Astrocyte (in vitro differentiated cells and primary cell): ENCODE data around the gene MAP2K2. TPM values are rescaled to one million over a fixed set of nuclear protein-coding genes. Genes with fewer than 3 reads are reported as not detected.

Experiments used
- DNase-seq: peaks from one replicate; pipeline ENCODE4 v3.0.0-alpha.2; 2010; ENCODE audit warnings: low read depth
- FAIRE-seq: peaks from 2 replicates; lab custom pipeline; 2011; peaks lifted over from hg19 to GRCh38; lab: Jason Lieb, UNC
- H2AFZ ChIP-seq: 2 replicates; pipeline ENCODE4 v1.6.0; 2012; ENCODE audit warnings: low read depth, low read length, inconsistent platforms
- H3K27ac ChIP-seq: 2 replicates; pipeline ENCODE4 v1.5.1; 2011; ENCODE audit warnings: low read depth, low read length, inconsistent platforms
- H3K27me3 ChIP-seq: 2 replicates; pipeline ENCODE4 v1.6.0; 2011; ENCODE audit warnings: low read length, inconsistent platforms; ENCODE audit not compliant: insufficient read depth
- H3K36me3 ChIP-seq: 2 replicates; pipeline ENCODE4 v1.5.1; 2011; ENCODE audit warnings: low read length, inconsistent platforms; ENCODE audit not compliant: insufficient read depth
- H3K4me1 ChIP-seq: 2 replicates; pipeline ENCODE4 v1.5.1; 2011; ENCODE audit warnings: low read length, inconsistent platforms; ENCODE audit not compliant: insufficient read depth
- H3K4me2 ChIP-seq: 2 replicates; pipeline ENCODE4 v1.6.0; 2012; ENCODE audit warnings: low read length, inconsistent platforms
- H3K4me3 ChIP-seq: 2 replicates; pipeline ENCODE4 v1.5.1; 2011; ENCODE audit warnings: low read depth, mild to moderate bottlenecking, low read length, inconsistent platforms; ENCODE audit not compliant: insufficient read depth
- H3K79me2 ChIP-seq: 2 replicates; pipeline ENCODE4 v1.6.0; 2012; ENCODE audit warnings: mild to moderate bottlenecking, low read length, inconsistent platforms; ENCODE audit not compliant: insufficient read depth
- H3K9ac ChIP-seq: 2 replicates; pipeline ENCODE4 v1.6.0; 2012; ENCODE audit warnings: mild to moderate bottlenecking, low read length, inconsistent platforms
- H3K9me3 ChIP-seq: 2 replicates; pipeline ENCODE4 v1.5.1; 2012; ENCODE audit warnings: low read depth, mild to moderate bottlenecking, low read length, inconsistent platforms; ENCODE audit not compliant: insufficient read depth
- H4K20me1 ChIP-seq: 2 replicates; pipeline ENCODE4 v1.6.0; 2012; ENCODE audit warnings: low read length, inconsistent platforms; ENCODE audit not compliant: insufficient read depth
- H3K27ac Mint-ChIP-seq: one replicate; pipeline ENCODE4 v1.8.0; 2021; ENCODE audit warnings: mild to moderate bottlenecking, mixed read lengths; ENCODE audit not compliant: unreplicated experiment
- H3K27me3 Mint-ChIP-seq: one replicate; pipeline ENCODE4 v1.8.0; 2021; ENCODE audit warnings: low read depth, mixed read lengths; ENCODE audit not compliant: unreplicated experiment
- H3K36me3 Mint-ChIP-seq: one replicate; pipeline ENCODE4 v1.8.0; 2021; ENCODE audit warnings: low read depth, mixed read lengths; ENCODE audit not compliant: unreplicated experiment
- H3K4me1 Mint-ChIP-seq: one replicate; pipeline ENCODE4 v1.8.0; 2021; ENCODE audit warnings: low read depth, mixed read lengths; ENCODE audit not compliant: unreplicated experiment
- H3K4me3 Mint-ChIP-seq: one replicate; pipeline ENCODE4 v1.8.0; 2021; ENCODE audit warnings: mild to moderate bottlenecking, moderate library complexity, mixed read lengths; ENCODE audit not compliant: unreplicated experiment
- H3K9me3 Mint-ChIP-seq: one replicate; pipeline ENCODE4 v1.8.0; 2021; ENCODE audit warnings: mild to moderate bottlenecking, mixed read lengths; ENCODE audit not compliant: unreplicated experiment
- EZH2 ChIP-seq: IDR thresholded peaks from 2 replicates; pipeline ENCODE4 v1.6.1; 2012; ENCODE audit warnings: mild to moderate bottlenecking, low read length, inconsistent platforms; ENCODE audit not compliant: insufficient read depth
- total RNA-seq: library from RNA; stranded (reverse); gene quantifications from 2 replicates; pipeline ENCODE4 v1.2.1, GENCODE V29; 2021
- TF ChIP-seq, protein P1 (sequence below): IDR thresholded peaks from 2 replicates; pipeline ENCODE4 v1.5.1; 2011; ENCODE audit warnings: low read depth, mild to moderate bottlenecking, inconsistent platforms, low read length, moderate library complexity; ENCODE audit not compliant: insufficient read depth

MAP2K2 gene
- total RNA-seq, 1 donor from 2014 or later, result 190 TPM

DNA sequence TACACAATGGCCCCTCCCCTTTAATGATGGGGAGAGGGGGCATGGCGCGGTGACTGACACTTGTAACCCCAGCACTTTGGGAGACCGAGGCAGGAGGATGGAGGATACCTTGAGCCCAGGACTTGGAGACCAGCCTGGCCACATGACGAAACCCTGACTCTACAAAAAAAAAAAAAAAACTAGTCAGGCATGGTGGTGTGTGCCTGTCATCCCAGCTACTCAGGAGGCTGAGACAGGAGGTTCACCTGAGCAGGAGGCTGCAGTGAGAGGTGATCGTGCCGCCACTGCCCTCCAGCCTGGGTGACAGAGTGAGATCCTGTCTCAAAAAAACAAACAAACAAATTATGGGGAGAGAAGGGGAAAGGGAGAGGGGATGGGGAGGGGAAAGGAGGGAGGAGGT lies 43.4 kb downstream of the MAP2K2 start:
- Histone ChIP-seq H3K9ac (no peak overlapping the region), H3K4me3 (no peak overlapping the region), H3K4me1 (no peaks in the 10 kb centered on the region), H3K9me3 (no peaks in the 10 kb centered on the region), H3K27me3 (no peaks in the 10 kb centered on the region), H2AFZ (no peak overlapping the region), H3K27ac (no peak overlapping the region), H3K36me3 (no peaks in the 10 kb centered on the region), H3K4me2 (no peak overlapping the region), H4K20me1 (no peaks in the 10 kb centered on the region), H3K79me2 (no peaks in the 10 kb centered on the region)
- Mint-ChIP-seq H3K27ac (no peak overlapping the region), H3K9me3 (no peaks in the 10 kb centered on the region), H3K4me1 (no peaks in the 10 kb centered on the region), H3K4me3 (no peak overlapping the region), H3K27me3 (peaks cover 2% of the 10 kb centered on the region), H3K36me3 (no peaks in the 10 kb centered on the region)
- no peak for FAIRE-seq
- no peak for TF ChIP-seq EZH2
- TF ChIP-seq, protein P1, sequence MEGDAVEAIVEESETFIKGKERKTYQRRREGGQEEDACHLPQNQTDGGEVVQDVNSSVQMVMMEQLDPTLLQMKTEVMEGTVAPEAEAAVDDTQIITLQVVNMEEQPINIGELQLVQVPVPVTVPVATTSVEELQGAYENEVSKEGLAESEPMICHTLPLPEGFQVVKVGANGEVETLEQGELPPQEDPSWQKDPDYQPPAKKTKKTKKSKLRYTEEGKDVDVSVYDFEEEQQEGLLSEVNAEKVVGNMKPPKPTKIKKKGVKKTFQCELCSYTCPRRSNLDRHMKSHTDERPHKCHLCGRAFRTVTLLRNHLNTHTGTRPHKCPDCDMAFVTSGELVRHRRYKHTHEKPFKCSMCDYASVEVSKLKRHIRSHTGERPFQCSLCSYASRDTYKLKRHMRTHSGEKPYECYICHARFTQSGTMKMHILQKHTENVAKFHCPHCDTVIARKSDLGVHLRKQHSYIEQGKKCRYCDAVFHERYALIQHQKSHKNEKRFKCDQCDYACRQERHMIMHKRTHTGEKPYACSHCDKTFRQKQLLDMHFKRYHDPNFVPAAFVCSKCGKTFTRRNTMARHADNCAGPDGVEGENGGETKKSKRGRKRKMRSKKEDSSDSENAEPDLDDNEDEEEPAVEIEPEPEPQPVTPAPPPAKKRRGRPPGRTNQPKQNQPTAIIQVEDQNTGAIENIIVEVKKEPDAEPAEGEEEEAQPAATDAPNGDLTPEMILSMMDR, result no peak
- DNase-seq, result no peak

DNA sequence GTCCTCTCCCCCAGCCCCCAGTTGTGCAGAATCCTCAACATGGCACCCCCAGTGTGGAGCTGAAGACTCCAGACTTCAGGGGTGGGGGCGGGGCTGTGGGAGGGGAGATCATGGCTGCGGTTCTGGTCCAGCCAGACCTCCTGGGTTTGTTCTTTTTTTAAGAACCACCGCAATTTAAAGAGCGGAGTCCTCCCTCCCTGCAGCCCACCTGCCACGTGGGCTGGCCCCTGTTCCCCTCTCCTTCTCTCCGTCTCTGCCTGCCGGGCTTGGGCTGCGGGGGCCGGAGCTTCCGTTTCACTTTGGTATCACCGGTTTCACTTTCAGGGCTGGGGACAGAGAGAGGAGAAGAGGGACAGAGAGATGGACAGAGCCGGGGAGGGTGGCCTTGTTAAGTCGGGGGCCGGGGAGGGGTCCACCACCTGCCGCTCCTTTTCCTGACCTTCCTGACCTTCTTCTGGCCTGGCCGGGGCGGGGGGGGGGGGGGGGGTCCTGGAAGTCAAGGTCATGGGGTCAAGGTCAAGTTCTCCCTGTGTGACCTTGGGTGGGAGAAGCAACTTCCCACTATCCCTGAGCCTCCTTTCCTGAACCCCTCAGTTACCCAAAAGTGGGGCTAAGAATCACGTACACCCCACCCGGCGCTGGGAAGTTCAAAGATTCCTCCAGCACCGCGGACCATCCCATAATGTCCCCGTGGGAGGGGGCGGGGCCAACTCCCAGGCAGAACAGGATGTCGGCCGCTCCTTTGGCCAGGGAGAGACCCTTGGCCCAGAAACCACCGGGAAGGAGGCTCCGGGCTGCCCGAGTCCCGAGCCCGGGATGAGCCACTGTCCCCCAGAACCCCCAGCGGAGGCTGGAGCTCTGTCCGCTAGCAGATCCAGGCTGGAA lies 45.9 kb downstream of the MAP2K2 start:
- peak overlapping the region; percentile 42 for H3K4me3 ChIP-seq
- H3K27ac Mint-ChIP-seq, result no peak overlapping the region
- peak overlapping the region; percentile 54 for H3K9ac ChIP-seq
- H2AFZ ChIP-seq, result peak overlapping the region; percentile 80
- H3K4me1 Mint-ChIP-seq, result no peaks in the 10 kb centered on the region
- no peak overlapping the region for H3K27ac ChIP-seq
- DNase-seq, result no peak
- H3K9me3 Mint-ChIP-seq, result no peaks in the 10 kb centered on the region
- no peaks in the 10 kb centered on the region for H4K20me1 ChIP-seq
- no peak for TF ChIP-seq EZH2
- TF ChIP-seq, protein P1, result no peak
- no peaks in the 10 kb centered on the region for H3K36me3 ChIP-seq
- peak overlapping the region; percentile 87 for H3K4me2 ChIP-seq
- FAIRE-seq, result no peak
- no peaks in the 10 kb centered on the region for H3K79me2 ChIP-seq
- no peaks in the 10 kb centered on the region for H3K36me3 Mint-ChIP-seq
- no peaks in the 10 kb centered on the region for H3K27me3 ChIP-seq
- no peaks in the 10 kb centered on the region for H3K9me3 ChIP-seq
- H3K4me1 ChIP-seq, result no peaks in the 10 kb centered on the region
- H3K27me3 Mint-ChIP-seq, result peaks cover 2% of the 10 kb centered on the region
- H3K4me3 Mint-ChIP-seq, result no peak overlapping the region

DNA sequence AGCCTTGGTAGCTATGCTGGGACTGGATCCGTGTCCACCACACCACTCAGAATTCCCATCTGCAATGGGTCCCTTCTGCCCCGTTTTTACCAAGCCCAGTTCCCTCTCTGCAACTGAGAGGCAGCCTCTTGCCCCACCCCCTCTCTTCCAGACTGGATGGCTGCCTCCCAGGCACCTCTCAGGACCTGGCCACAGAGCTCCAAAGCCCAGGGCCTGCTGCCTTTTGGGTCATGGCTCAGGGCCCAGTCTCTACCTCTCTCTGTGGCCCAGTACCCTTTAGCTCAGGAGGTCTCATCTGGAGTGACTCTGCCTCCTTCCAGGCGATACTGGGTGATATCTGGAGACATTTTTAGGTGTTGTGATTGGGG lies 46.9 kb downstream of the MAP2K2 start:
- DNase-seq (no peak), FAIRE-seq (no peak)
- Histone ChIP-seq H3K4me2 (no peak overlapping the region), H3K9ac (no peak overlapping the region), H2AFZ (no peak overlapping the region), H3K27ac (no peak overlapping the region), H3K9me3 (no peaks in the 10 kb centered on the region), H3K36me3 (no peaks in the 10 kb centered on the region), H3K27me3 (no peaks in the 10 kb centered on the region), H4K20me1 (no peaks in the 10 kb centered on the region), H3K4me1 (no peaks in the 10 kb centered on the region), H3K79me2 (no peaks in the 10 kb centered on the region), H3K4me3 (no peak overlapping the region)
- Mint-ChIP-seq H3K36me3 (no peaks in the 10 kb centered on the region), H3K27me3 (peaks cover 2% of the 10 kb centered on the region), H3K27ac (no peak overlapping the region), H3K4me3 (no peak overlapping the region), H3K9me3 (no peaks in the 10 kb centered on the region), H3K4me1 (no peaks in the 10 kb centered on the region)
- TF ChIP-seq EZH2, result no peak
- TF ChIP-seq, protein P1, result no peak
